COR-L47 (cell line): Measurements from ENCODE around the gene FOXE3.

Source experiments
- DNase-seq: peaks from one replicate; lab custom pipeline; 2025; lab: John Stamatoyannopoulos, UW

FOXE3 gene

GRCh38 chr1:47405697-47406096 lies 10.4 kb upstream of the FOXE3 start:
- no peak for DNase-seq

- no peak for DNase-seq
These were observed 9.1 kb upstream of the FOXE3 start for GRCh38 chr1:47406966-47407365.

- no peak for DNase-seq
These were observed 8.6 kb upstream of the FOXE3 start for GRCh38 chr1:47407481-47407880.

- no peak for DNase-seq
These were observed 6.6 kb upstream of the FOXE3 start for GRCh38 chr1:47409311-47410067.

GRCh38 chr1:47410068-47410455 lies 6.0 kb upstream of the FOXE3 start:
- no peak for DNase-seq

- no peak for DNase-seq
These were observed 4.6 kb upstream of the FOXE3 start for GRCh38 chr1:47411436-47411835.

- no peak for DNase-seq
These were observed 3.6 kb upstream of the FOXE3 start for GRCh38 chr1:47412437-47412836.

- no peak for DNase-seq
These were observed 459 bp downstream of the FOXE3 start for GRCh38 chr1:47416319-47417169.

- no peak for DNase-seq
These were observed 1.3 kb downstream of the FOXE3 start for GRCh38 chr1:47417170-47418044.

GRCh38 chr1:47418122-47418521 lies 2.0 kb downstream of the FOXE3 start:
- no peak for DNase-seq

GRCh38 chr1:47418681-47419325 lies 2.7 kb downstream of the FOXE3 start:
- no peak for DNase-seq

GRCh38 chr1:47420547-47420946 lies 4.5 kb downstream of the FOXE3 start:
- no peak for DNase-seq

- DNase-seq, result no peak
These were observed 7.8 kb downstream of the FOXE3 start for GRCh38 chr1:47423872-47424271.

GRCh38 chr1:47424336-47424982 lies 8.4 kb downstream of the FOXE3 start:
- DNase-seq, result peak; percentile 35

GRCh38 chr1:47431534-47431933 lies 15.4 kb downstream of the FOXE3 start:
- DNase-seq, result no peak

- DNase-seq, result no peak
These were observed 16.3 kb downstream of the FOXE3 start for GRCh38 chr1:47432071-47433036.

GRCh38 chr1:47433037-47433421 lies 16.9 kb downstream of the FOXE3 start:
- DNase-seq, result no peak

- DNase-seq, result no peak
These were observed 17.5 kb downstream of the FOXE3 start for GRCh38 chr1:47433477-47434050.

GRCh38 chr1:47434051-47434842 lies 18.2 kb downstream of the FOXE3 start:
- DNase-seq, result no peak
